ENCODE results near the gene GABBR2.

GABBR2 gene

GRCh38 chr9:98318834-98319478, 389.8 kb downstream of the GABBR2 start:
- no peak for DNase-seq (ENCODE audit: low spot score)

- peak; percentile 31 for DNase-seq (ENCODE audit: low spot score)
Observed at GRCh38 chr9:98318041-98318790, 390.5 kb downstream of the GABBR2 start.

- peak; percentile 89 for DNase-seq (ENCODE audit: low spot score)
Observed at GRCh38 chr9:98317134-98317857, 391.4 kb downstream of the GABBR2 start.

GRCh38 chr9:98316445-98317133, 392.1 kb downstream of the GABBR2 start:
- DNase-seq (ENCODE audit: low spot score) = no peak

GRCh38 chr9:98315551-98316060, 393.1 kb downstream of the GABBR2 start:
- peak; percentile 86 for DNase-seq (ENCODE audit: low spot score)

GRCh38 chr9:98315067-98315453, 393.7 kb downstream of the GABBR2 start:
- DNase-seq (ENCODE audit: low spot score) = no peak

- no peak for DNase-seq (ENCODE audit: low spot score)
Observed at GRCh38 chr9:98314381-98315066, 394.2 kb downstream of the GABBR2 start.

GRCh38 chr9:98312365-98312764, 396.4 kb downstream of the GABBR2 start:
- no peak for DNase-seq (ENCODE audit: low spot score)

- no peak for DNase-seq (ENCODE audit: low spot score)
Observed at GRCh38 chr9:98311541-98311940, 397.2 kb downstream of the GABBR2 start.

- peak; percentile 46 for DNase-seq (ENCODE audit: low spot score)
Observed at GRCh38 chr9:98310752-98311392, 397.9 kb downstream of the GABBR2 start.

- DNase-seq (ENCODE audit: low spot score) = no peak
Observed at GRCh38 chr9:98306384-98307145, 402.2 kb downstream of the GABBR2 start.

- no peak for DNase-seq (ENCODE audit: low spot score)
Observed at GRCh38 chr9:98304381-98304780, 404.4 kb downstream of the GABBR2 start.

GRCh38 chr9:98303633-98304125, 405.1 kb downstream of the GABBR2 start:
- no peak for DNase-seq (ENCODE audit: low spot score)

GRCh38 chr9:98302938-98303632, 405.6 kb downstream of the GABBR2 start:
- DNase-seq (ENCODE audit: low spot score) = no peak

- no peak for DNase-seq (ENCODE audit: low spot score)
Observed at GRCh38 chr9:98302150-98302549, 406.6 kb downstream of the GABBR2 start.

GRCh38 chr9:98300611-98301010, 408.1 kb downstream of the GABBR2 start:
- DNase-seq (ENCODE audit: low spot score) = no peak

GRCh38 chr9:98298476-98298875, 410.3 kb downstream of the GABBR2 start:
- DNase-seq (ENCODE audit: low spot score) = no peak

GRCh38 chr9:98295824-98296223, 412.9 kb downstream of the GABBR2 start:
- no peak for DNase-seq (ENCODE audit: low spot score)

GRCh38 chr9:98291820-98292219, 416.9 kb downstream of the GABBR2 start:
- no peak for DNase-seq (ENCODE audit: low spot score)

Measured in cerebellar cortex (tissue), 1 donor.